Astrocyte (in vitro differentiated cells and primary cell): Measurements from ENCODE around the gene LRSAM1. TPM values are rescaled to one million over a fixed set of nuclear protein-coding genes. Genes with fewer than 3 reads are reported as not detected.
A peak's percentile ranks its signal among the peaks of the same experiment; 100 is the strongest.

Source experiments
- DNase-seq: peaks from one replicate; pipeline ENCODE4 v3.0.0-alpha.2; 2010; ENCODE audit warnings: low read depth
- FAIRE-seq: peaks from 2 replicates; lab custom pipeline; 2011; peaks lifted over from hg19 to GRCh38; lab: Jason Lieb, UNC
- H2AFZ ChIP-seq: 2 replicates; pipeline ENCODE4 v1.6.0; 2012; ENCODE audit warnings: low read depth, low read length, inconsistent platforms
- H3K27ac ChIP-seq: 2 replicates; pipeline ENCODE4 v1.5.1; 2011; ENCODE audit warnings: low read depth, low read length, inconsistent platforms
- H3K27me3 ChIP-seq: 2 replicates; pipeline ENCODE4 v1.6.0; 2011; ENCODE audit warnings: low read length, inconsistent platforms; ENCODE audit not compliant: insufficient read depth
- H3K36me3 ChIP-seq: 2 replicates; pipeline ENCODE4 v1.5.1; 2011; ENCODE audit warnings: low read length, inconsistent platforms; ENCODE audit not compliant: insufficient read depth
- H3K4me1 ChIP-seq: 2 replicates; pipeline ENCODE4 v1.5.1; 2011; ENCODE audit warnings: low read length, inconsistent platforms; ENCODE audit not compliant: insufficient read depth
- H3K4me2 ChIP-seq: 2 replicates; pipeline ENCODE4 v1.6.0; 2012; ENCODE audit warnings: low read length, inconsistent platforms
- H3K4me3 ChIP-seq: 2 replicates; pipeline ENCODE4 v1.5.1; 2011; ENCODE audit warnings: low read depth, mild to moderate bottlenecking, low read length, inconsistent platforms; ENCODE audit not compliant: insufficient read depth
- H3K79me2 ChIP-seq: 2 replicates; pipeline ENCODE4 v1.6.0; 2012; ENCODE audit warnings: mild to moderate bottlenecking, low read length, inconsistent platforms; ENCODE audit not compliant: insufficient read depth
- H3K9ac ChIP-seq: 2 replicates; pipeline ENCODE4 v1.6.0; 2012; ENCODE audit warnings: mild to moderate bottlenecking, low read length, inconsistent platforms
- H3K9me3 ChIP-seq: 2 replicates; pipeline ENCODE4 v1.5.1; 2012; ENCODE audit warnings: low read depth, mild to moderate bottlenecking, low read length, inconsistent platforms; ENCODE audit not compliant: insufficient read depth
- H4K20me1 ChIP-seq: 2 replicates; pipeline ENCODE4 v1.6.0; 2012; ENCODE audit warnings: low read length, inconsistent platforms; ENCODE audit not compliant: insufficient read depth
- H3K27ac Mint-ChIP-seq: one replicate; pipeline ENCODE4 v1.8.0; 2021; ENCODE audit warnings: mild to moderate bottlenecking, mixed read lengths; ENCODE audit not compliant: unreplicated experiment
- H3K27me3 Mint-ChIP-seq: one replicate; pipeline ENCODE4 v1.8.0; 2021; ENCODE audit warnings: low read depth, mixed read lengths; ENCODE audit not compliant: unreplicated experiment
- H3K36me3 Mint-ChIP-seq: one replicate; pipeline ENCODE4 v1.8.0; 2021; ENCODE audit warnings: low read depth, mixed read lengths; ENCODE audit not compliant: unreplicated experiment
- H3K4me1 Mint-ChIP-seq: one replicate; pipeline ENCODE4 v1.8.0; 2021; ENCODE audit warnings: low read depth, mixed read lengths; ENCODE audit not compliant: unreplicated experiment
- H3K4me3 Mint-ChIP-seq: one replicate; pipeline ENCODE4 v1.8.0; 2021; ENCODE audit warnings: mild to moderate bottlenecking, moderate library complexity, mixed read lengths; ENCODE audit not compliant: unreplicated experiment
- H3K9me3 Mint-ChIP-seq: one replicate; pipeline ENCODE4 v1.8.0; 2021; ENCODE audit warnings: mild to moderate bottlenecking, mixed read lengths; ENCODE audit not compliant: unreplicated experiment
- CTCF ChIP-seq: IDR thresholded peaks from 2 replicates; pipeline ENCODE4 v1.5.1; 2011; ENCODE audit warnings: low read depth, mild to moderate bottlenecking, inconsistent platforms, low read length, moderate library complexity; ENCODE audit not compliant: insufficient read depth
- EZH2 ChIP-seq: IDR thresholded peaks from 2 replicates; pipeline ENCODE4 v1.6.1; 2012; ENCODE audit warnings: mild to moderate bottlenecking, low read length, inconsistent platforms; ENCODE audit not compliant: insufficient read depth
- total RNA-seq: library from RNA; stranded (reverse); gene quantifications from 2 replicates; pipeline ENCODE4 v1.2.1, GENCODE V29; 2021

The LRSAM1 gene
- total RNA-seq, 1 donor from 2014 or later = 18.7 TPM

- peaks cover 27% of the 10 kb centered on the region for H4K20me1 ChIP-seq
- no peaks in the 10 kb centered on the region for H3K79me2 ChIP-seq
- H2AFZ ChIP-seq = no peak overlapping the region
- no peak for DNase-seq
- Mint-ChIP-seq H3K4me1 (peaks cover 12% of the 10 kb centered on the region), H3K9me3 (no peaks in the 10 kb centered on the region), H3K36me3 (peaks cover 20% of the 10 kb centered on the region), H3K27me3 (no peaks in the 10 kb centered on the region), H3K4me3 (no peak overlapping the region), H3K27ac (no peak overlapping the region)
- no peaks in the 10 kb centered on the region for H3K27me3 ChIP-seq
- H3K4me2 ChIP-seq = no peak overlapping the region
- H3K9ac ChIP-seq = no peak overlapping the region
- peaks cover 5% of the 10 kb centered on the region for H3K36me3 ChIP-seq
- H3K4me1 ChIP-seq = peaks cover 17% of the 10 kb centered on the region
- no peaks in the 10 kb centered on the region for H3K9me3 ChIP-seq
- no peak overlapping the region for H3K27ac ChIP-seq
- H3K4me3 ChIP-seq = no peak overlapping the region
- no peak for TF ChIP-seq EZH2
- no peak for TF ChIP-seq CTCF
- peak; percentile 56 for FAIRE-seq
These were observed 41.3 kb downstream of the LRSAM1 start for GRCh38 chr9:127492616-127493015.

GRCh38 chr9:127493592-127494303 lies 42.4 kb downstream of the LRSAM1 start:
- peaks cover 5% of the 10 kb centered on the region for H3K36me3 ChIP-seq
- H3K4me1 Mint-ChIP-seq = peaks cover 9% of the 10 kb centered on the region
- no peak overlapping the region for H3K9ac ChIP-seq
- no peaks in the 10 kb centered on the region for H3K27me3 ChIP-seq
- no peak overlapping the region for H3K4me2 ChIP-seq
- no peak overlapping the region for H3K4me3 ChIP-seq
- H2AFZ ChIP-seq = no peak overlapping the region
- FAIRE-seq (no peak), DNase-seq (no peak)
- H3K79me2 ChIP-seq = no peaks in the 10 kb centered on the region
- H3K27ac ChIP-seq = no peak overlapping the region
- no peaks in the 10 kb centered on the region for H3K9me3 ChIP-seq
- TF ChIP-seq EZH2 (no peak), CTCF (no peak)
- H3K9me3 Mint-ChIP-seq = no peaks in the 10 kb centered on the region
- no peaks in the 10 kb centered on the region for H3K27me3 Mint-ChIP-seq
- H3K4me1 ChIP-seq = peaks cover 17% of the 10 kb centered on the region
- peaks cover 23% of the 10 kb centered on the region for H3K36me3 Mint-ChIP-seq
- H3K4me3 Mint-ChIP-seq = no peak overlapping the region
- no peak overlapping the region for H3K27ac Mint-ChIP-seq
- H4K20me1 ChIP-seq = peaks cover 35% of the 10 kb centered on the region

GRCh38 chr9:127494304-127494702 lies 43.0 kb downstream of the LRSAM1 start:
- Mint-ChIP-seq H3K36me3 (peaks cover 23% of the 10 kb centered on the region), H3K9me3 (no peaks in the 10 kb centered on the region), H3K27ac (no peak overlapping the region), H3K4me3 (no peak overlapping the region), H3K27me3 (no peaks in the 10 kb centered on the region), H3K4me1 (peaks cover 7% of the 10 kb centered on the region)
- no peak for FAIRE-seq
- Histone ChIP-seq H3K4me2 (no peak overlapping the region), H3K27ac (no peak overlapping the region), H3K4me1 (peaks cover 17% of the 10 kb centered on the region), H3K79me2 (no peaks in the 10 kb centered on the region), H2AFZ (no peak overlapping the region), H3K9ac (no peak overlapping the region), H4K20me1 (peaks cover 29% of the 10 kb centered on the region), H3K4me3 (no peak overlapping the region), H3K36me3 (peaks cover 5% of the 10 kb centered on the region), H3K27me3 (no peaks in the 10 kb centered on the region), H3K9me3 (no peaks in the 10 kb centered on the region)
- no peak for DNase-seq
- no peak for TF ChIP-seq EZH2
- TF ChIP-seq CTCF = no peak
